MCF 10A (cell line): ENCODE results near the gene SBF2. TPM values are rescaled to one million over a fixed set of nuclear protein-coding genes. Genes with fewer than 3 reads are reported as not detected.
A peak's percentile ranks its signal among the peaks of the same experiment; 100 is the strongest.

Source experiments
- BruUV-seq: library from RNA; stranded (reverse); fragments of 400-500 nt; replicated peaks from 2 replicates; lab custom pipeline; 2021; lab: Mats Ljungman, UMichigan
- CTCF ChIA-PET: fragments of 300-600 bp; sonication (Branson Sonifier 250); formaldehyde crosslinking; extraction: SDS; loops from one replicate; lab custom pipeline; 2021; ENCODE audit warnings: antibody characterized with exemption, inconsistent platforms; lab: Yijun Ruan, JAX
- POLR2A ChIA-PET: fragments of 300-600, 350-650 bp; sonication (Branson Sonifier 250); formaldehyde crosslinking; extraction: SDS; loops from one replicate; lab custom pipeline; 2020; ENCODE audit warnings: antibody characterized with exemption, inconsistent platforms; lab: Yijun Ruan, JAX
- DNase-seq: peaks from one replicate; pipeline ENCODE4 v3.0.0-alpha.2; 2018; ENCODE audit not compliant: unreplicated experiment
- H3K27ac Mint-ChIP-seq: one replicate; pipeline ENCODE4 v1.8.0; 2022; ENCODE audit warnings: mild to moderate bottlenecking, low read depth, mixed read lengths; ENCODE audit not compliant: unreplicated experiment
- H3K27me3 Mint-ChIP-seq: one replicate; pipeline ENCODE4 v1.8.0; 2022; ENCODE audit warnings: mixed read lengths; ENCODE audit not compliant: insufficient read depth, unreplicated experiment
- H3K36me3 Mint-ChIP-seq: one replicate; pipeline ENCODE4 v1.8.0; 2022; ENCODE audit warnings: mild to moderate bottlenecking, moderate library complexity, mixed read lengths; ENCODE audit not compliant: insufficient read depth, unreplicated experiment
- H3K4me1 Mint-ChIP-seq: one replicate; pipeline ENCODE4 v1.8.0; 2022; ENCODE audit warnings: mixed read lengths; ENCODE audit not compliant: insufficient read depth, unreplicated experiment
- H3K4me3 Mint-ChIP-seq: one replicate; pipeline ENCODE4 v1.8.0; 2022; ENCODE audit warnings: mild to moderate bottlenecking, moderate library complexity, mixed read lengths; ENCODE audit not compliant: unreplicated experiment
- H3K9me3 Mint-ChIP-seq: one replicate; pipeline ENCODE4 v1.8.0; 2022; ENCODE audit warnings: mixed read lengths; ENCODE audit not compliant: unreplicated experiment
- CTCF ChIP-seq: fragments of 200-600 bp; IDR thresholded peaks from one replicate; pipeline ENCODE4 v1.8.0; 2022; ENCODE audit warnings: antibody characterized with exemption, mild to moderate bottlenecking; ENCODE audit not compliant: unreplicated experiment
- intact Hi-C: fragments of 100-400 bp; cut with micrococcal nuclease; formaldehyde crosslinking; loops from 2 replicates; pipeline ENCODE4 v1.14.1; 2022
- total RNA-seq: library from RNA; stranded (reverse); gene quantifications from 2 replicates; pipeline ENCODE4 v1.2.3, GENCODE V29; 2022

Gene SBF2
- total RNA-seq, 1 experiment from 2014 or later = 28.3 TPM

GRCh38 chr11:9750551-9750950, 543.5 kb downstream of the SBF2 start:
- Mint-ChIP-seq H3K4me1 (peaks cover 18% of the 10 kb centered on the region), H3K9me3 (no peaks in the 10 kb centered on the region), H3K36me3 (peaks cover 17% of the 10 kb centered on the region), H3K27me3 (no peaks in the 10 kb centered on the region), H3K4me3 (no peak overlapping the region), H3K27ac (no peak overlapping the region)
- no TSS peak for BruUV-seq
- no peak for DNase-seq
- CTCF ChIA-PET = interaction anchor here (0.6 to 4.7 kb wide), 7 partner anchors 72 to 553 kb away, joined by 3 to 44 read pairs (median 3); no protein-coding TSS in a partner anchor
- intact Hi-C loops = loop anchor here (10.0 kb wide), 1 partner anchor 454 kb away; no protein-coding TSS in a partner anchor
- no peak for TF ChIP-seq CTCF
- POLR2A ChIA-PET = interaction anchor here (0.7 to 5.6 kb wide), 7 partner anchors 10 to 290 kb away, joined by 3 to 35 read pairs (median 3); partner anchors contain the start of gene WEE1

- Mint-ChIP-seq H3K9me3 (no peaks in the 10 kb centered on the region), H3K27me3 (no peaks in the 10 kb centered on the region), H3K4me3 (no peak overlapping the region), H3K4me1 (peaks cover 6% of the 10 kb centered on the region), H3K36me3 (peaks cover 17% of the 10 kb centered on the region), H3K27ac (no peak overlapping the region)
- TF ChIP-seq CTCF = peak; percentile 90
- POLR2A ChIA-PET = interaction anchor here (1.1 to 5.6 kb wide), 7 partner anchors 10 to 180 kb away, joined by 5 to 35 read pairs (median 9); partner anchors contain the start of gene WEE1
- BruUV-seq = no TSS peak
- CTCF ChIA-PET = interaction anchor here (0.6 to 4.7 kb wide), 28 partner anchors 8 to 584 kb away, joined by 3 to 44 read pairs (median 4); no protein-coding TSS in a partner anchor
- intact Hi-C loops = loop anchor here (1.0 to 2.0 kb wide), 4 partner anchors 84 to 214 kb away; partner anchors contain the start of gene SWAP70
- peak; percentile 75 for DNase-seq
Observed at GRCh38 chr11:9748361-9748970, 545.6 kb downstream of the SBF2 start.

GRCh38 chr11:9747828-9748227, 546.2 kb downstream of the SBF2 start:
- Mint-ChIP-seq H3K36me3 (peaks cover 17% of the 10 kb centered on the region), H3K4me1 (no peaks in the 10 kb centered on the region), H3K9me3 (no peaks in the 10 kb centered on the region), H3K27ac (no peak overlapping the region), H3K4me3 (no peak overlapping the region), H3K27me3 (no peaks in the 10 kb centered on the region)
- ChIA-PET POLR2A (interaction anchor here (0.8 to 5.6 kb wide), 6 partner anchors 10 to 179 kb away, joined by 3 to 35 read pairs (median 8); partner anchors contain the start of gene WEE1), CTCF (interaction anchor here (0.6 to 4.7 kb wide), 24 partner anchors 9 to 584 kb away, joined by 3 to 44 read pairs (median 5); no protein-coding TSS in a partner anchor)
- BruUV-seq = no TSS peak
- no peak for DNase-seq
- intact Hi-C loops = loop anchor here (1.0 to 2.0 kb wide), 4 partner anchors 84 to 213 kb away; partner anchors contain the start of gene SWAP70
- TF ChIP-seq CTCF = no peak

DNA sequence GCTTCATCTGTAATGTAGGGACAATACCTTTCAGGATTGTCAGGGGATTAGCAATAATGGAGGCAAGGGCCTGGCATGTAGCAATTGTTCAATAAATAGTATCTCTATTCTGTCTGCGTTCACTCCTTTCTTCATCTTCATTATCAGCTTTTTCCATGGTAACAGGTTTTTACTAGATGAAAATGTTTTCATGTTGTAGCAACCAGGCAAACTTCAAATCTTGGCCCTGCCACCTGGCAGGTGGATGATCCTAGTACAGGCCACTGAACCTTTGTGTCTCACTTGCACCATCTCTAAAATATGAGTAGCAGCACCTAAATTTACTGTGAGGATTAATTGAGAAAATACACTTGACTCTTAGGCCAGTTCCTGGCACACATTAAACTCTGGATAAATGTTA, 546.8 kb downstream of the SBF2 start:
- no peak for TF ChIP-seq CTCF
- ChIA-PET POLR2A (interaction anchor here (0.8 to 5.6 kb wide), 4 partner anchors 11 to 178 kb away, joined by 3 to 35 read pairs (median 10); no protein-coding TSS in a partner anchor), CTCF (interaction anchor here (0.6 to 4.7 kb wide), 15 partner anchors 9 to 585 kb away, joined by 3 to 44 read pairs (median 7); no protein-coding TSS in a partner anchor)
- no TSS peak for BruUV-seq
- Mint-ChIP-seq H3K4me1 (no peaks in the 10 kb centered on the region), H3K36me3 (peaks cover 21% of the 10 kb centered on the region), H3K27me3 (no peaks in the 10 kb centered on the region), H3K27ac (no peak overlapping the region), H3K4me3 (no peak overlapping the region), H3K9me3 (no peaks in the 10 kb centered on the region)
- DNase-seq = no peak
- intact Hi-C loops = no loop called here
